Neural progenitor cell (in vitro differentiated cells): Measurements from ENCODE around the gene LDLRAD4. TPM values are rescaled to one million over a fixed set of nuclear protein-coding genes. Genes with fewer than 3 reads are reported as not detected.

Source experiments
- DNase-seq: peaks from one replicate; pipeline ENCODE4 v3.0.0-alpha.2; 2016; ENCODE audit warnings: low spot score
- H2AFZ ChIP-seq: fragments of 200-600 bp; sonication (generic); replicated peaks from 2 replicates; pipeline ENCODE4 v1.6.1; 2016; ENCODE audit warnings: antibody characterized with exemption
- H3F3A ChIP-seq: fragments of 200-600 bp; sonication (generic); 2 replicates; pipeline ENCODE4 v1.6.1; 2016; ENCODE audit warnings: antibody characterized with exemption, low read depth
- H3K27ac ChIP-seq: fragments of 200-600 bp; sonication (generic); 2 replicates; pipeline ENCODE4 v1.5.1; 2016; ENCODE audit warnings: mild to moderate bottlenecking
- H3K27me3 ChIP-seq: fragments of 200-600 bp; sonication (generic); 2 replicates; pipeline ENCODE4 v1.6.1; 2016; ENCODE audit warnings: mild to moderate bottlenecking, moderate library complexity
- H3K36me3 ChIP-seq: fragments of 200-600 bp; sonication (generic); 2 replicates; pipeline ENCODE4 v1.5.1; 2016
- H3K4me1 ChIP-seq: fragments of 200-600 bp; sonication (generic); 2 replicates; pipeline ENCODE4 v1.6.1; 2016; ENCODE audit warnings: mixed run types
- H3K4me2 ChIP-seq: fragments of 200-600 bp; sonication (generic); 2 replicates; pipeline ENCODE4 v1.6.1; 2016
- H3K4me3 ChIP-seq: fragments of 200-600 bp; sonication (generic); 2 replicates; pipeline ENCODE4 v1.5.1; 2016
- H3K79me2 ChIP-seq: fragments of 200-600 bp; sonication (generic); 2 replicates; pipeline ENCODE4 v1.6.1; 2016; ENCODE audit warnings: low read depth
- H3K9ac ChIP-seq: fragments of 200-600 bp; sonication (generic); 2 replicates; pipeline ENCODE4 v1.6.1; 2016
- H3K9me3 ChIP-seq: fragments of 200-600 bp; sonication (generic); 2 replicates; pipeline ENCODE4 v1.5.1; 2016; ENCODE audit warnings: low read depth
- H4K20me1 ChIP-seq: fragments of 200-600 bp; sonication (generic); 2 replicates; pipeline ENCODE4 v1.6.1; 2016; ENCODE audit warnings: low read depth
- H3K27ac Mint-ChIP-seq: 3 replicates; pipeline ENCODE4 v1.8.0; 2021; ENCODE audit warnings: mixed read lengths
- H3K27me3 Mint-ChIP-seq: 2 replicates; pipeline ENCODE4 v1.8.0; 2022; ENCODE audit warnings: low read depth, mild to moderate bottlenecking, inconsistent platforms, moderate library complexity, mixed read lengths; ENCODE audit not compliant: insufficient read depth
- H3K36me3 Mint-ChIP-seq: 3 replicates; pipeline ENCODE4 v1.8.0; 2021; ENCODE audit warnings: mixed read lengths
- H3K4me1 Mint-ChIP-seq: 3 replicates; pipeline ENCODE4 v1.8.0; 2021; ENCODE audit warnings: mixed read lengths
- H3K4me3 Mint-ChIP-seq: 3 replicates; pipeline ENCODE4 v1.8.0; 2021; ENCODE audit warnings: mild to moderate bottlenecking, moderate library complexity, mixed read lengths
- H3K9me3 Mint-ChIP-seq: 3 replicates; pipeline ENCODE4 v1.8.0; 2020; ENCODE audit warnings: mixed read lengths
- CTCF ChIP-seq: fragments of 200-600 bp; sonication (generic); IDR thresholded peaks from 2 replicates; pipeline ENCODE4 v1.5.1; 2017; ENCODE audit warnings: antibody characterized with exemption, mild to moderate bottlenecking
- EZH2 ChIP-seq: fragments of 200-600 bp; sonication (generic); IDR thresholded peaks from 2 replicates; pipeline ENCODE4 v1.6.1; 2017; ENCODE audit warnings: antibody characterized with exemption, mild to moderate bottlenecking, moderate library complexity
- EZH2phosphoT487 ChIP-seq: fragments of 200-600 bp; sonication (generic); IDR thresholded peaks from 2 replicates; pipeline ENCODE4 v1.6.1; 2017; ENCODE audit warnings: antibody characterized with exemption
- total RNA-seq: library from RNA; depleted of rRNA; stranded (reverse); fragments of >200 nt; gene quantifications from 2 replicates; pipeline ENCODE4 v1.2.3, GENCODE V29; 2015; ENCODE audit warnings: low replicate concordance

Gene LDLRAD4
- total RNA-seq, 1 donor from 2014 or later, result 0.65 TPM

DNA sequence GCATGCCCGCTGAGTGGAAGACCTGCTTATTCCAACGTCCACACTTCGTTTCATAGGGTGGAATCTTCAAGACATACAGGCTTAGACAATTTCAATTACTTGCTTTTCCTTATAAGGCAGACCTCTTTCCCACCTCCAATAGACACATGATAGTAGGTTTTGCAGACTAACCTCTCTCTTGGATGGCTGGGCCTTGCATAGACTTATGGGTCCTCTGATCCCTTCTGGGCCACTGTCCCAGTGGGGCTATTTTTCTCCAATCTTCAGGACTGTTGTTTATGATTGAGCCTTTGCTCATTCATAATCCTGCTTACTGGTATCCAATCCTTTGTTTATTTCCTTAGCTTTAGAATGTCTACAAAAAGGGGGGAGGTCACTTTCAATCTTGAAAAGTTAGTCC, 368.9 kb downstream of the LDLRAD4 start:
- H3K4me3 Mint-ChIP-seq, result no peak overlapping the region
- Histone ChIP-seq H3K27ac (no peak overlapping the region), H2AFZ (no peak overlapping the region), H3K27me3 (no peaks in the 10 kb centered on the region), H3K4me3 (no peak overlapping the region), H4K20me1 (no peaks in the 10 kb centered on the region), H3K9me3 (no peaks in the 10 kb centered on the region), H3K79me2 (no peaks in the 10 kb centered on the region), H3F3A (no peaks in the 10 kb centered on the region), H3K9ac (no peak overlapping the region), H3K36me3 (no peaks in the 10 kb centered on the region), H3K4me2 (no peak overlapping the region), H3K4me1 (no peaks in the 10 kb centered on the region)
- H3K4me1 Mint-ChIP-seq, result peaks cover 13% of the 10 kb centered on the region
- DNase-seq, result no peak
- peaks cover 2% of the 10 kb centered on the region for H3K27me3 Mint-ChIP-seq
- TF ChIP-seq EZH2, result no peak
- TF ChIP-seq EZH2phosphoT487, result no peak
- no peak for TF ChIP-seq CTCF
- H3K36me3 Mint-ChIP-seq, result no peaks in the 10 kb centered on the region
- H3K9me3 Mint-ChIP-seq, result no peaks in the 10 kb centered on the region
- no peak overlapping the region for H3K27ac Mint-ChIP-seq

- H3K4me1 ChIP-seq, result no peaks in the 10 kb centered on the region
- Mint-ChIP-seq H3K4me1 (peaks cover 13% of the 10 kb centered on the region), H3K27ac (no peak overlapping the region), H3K4me3 (no peak overlapping the region), H3K27me3 (peaks cover 2% of the 10 kb centered on the region), H3K36me3 (no peaks in the 10 kb centered on the region), H3K9me3 (no peaks in the 10 kb centered on the region)
- TF ChIP-seq EZH2phosphoT487 (no peak), CTCF (no peak), EZH2 (no peak)
- no peaks in the 10 kb centered on the region for H3K79me2 ChIP-seq
- no peaks in the 10 kb centered on the region for H3K36me3 ChIP-seq
- no peaks in the 10 kb centered on the region for H3K9me3 ChIP-seq
- no peak overlapping the region for H3K4me2 ChIP-seq
- no peaks in the 10 kb centered on the region for H3K27me3 ChIP-seq
- no peaks in the 10 kb centered on the region for H3F3A ChIP-seq
- no peak for DNase-seq
- no peak overlapping the region for H3K9ac ChIP-seq
- no peak overlapping the region for H3K27ac ChIP-seq
- H2AFZ ChIP-seq, result no peak overlapping the region
- H3K4me3 ChIP-seq, result no peak overlapping the region
- H4K20me1 ChIP-seq, result no peaks in the 10 kb centered on the region
Observed at GRCh38 chr18:13587937-13588336, 369.4 kb downstream of the LDLRAD4 start.

DNA sequence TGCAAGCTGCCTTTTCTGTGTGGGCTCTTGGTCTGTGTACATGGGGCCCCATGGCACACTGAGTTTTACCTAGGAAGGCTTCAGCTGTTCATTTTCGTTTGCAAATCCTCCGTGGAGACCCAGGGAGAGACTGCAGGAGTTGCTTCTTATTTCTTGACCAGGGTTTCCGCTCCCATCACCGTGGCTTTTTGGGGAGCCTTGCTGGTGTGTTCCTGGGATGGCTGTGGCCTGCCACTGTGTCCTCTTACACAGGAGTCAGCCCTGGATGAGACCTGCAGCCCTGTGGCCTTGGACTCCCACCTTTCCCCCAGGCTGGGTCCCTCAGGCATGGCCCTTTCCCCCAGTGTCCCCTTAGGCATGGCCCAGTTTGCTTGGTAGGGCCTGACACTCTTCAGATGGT, 370.8 kb downstream of the LDLRAD4 start:
- Histone ChIP-seq H3K4me3 (no peak overlapping the region), H3F3A (no peaks in the 10 kb centered on the region), H3K4me1 (no peaks in the 10 kb centered on the region), H3K9me3 (no peaks in the 10 kb centered on the region), H3K4me2 (no peak overlapping the region), H3K27ac (no peak overlapping the region), H3K36me3 (no peaks in the 10 kb centered on the region), H3K27me3 (no peaks in the 10 kb centered on the region), H2AFZ (no peak overlapping the region), H3K79me2 (no peaks in the 10 kb centered on the region), H4K20me1 (no peaks in the 10 kb centered on the region), H3K9ac (no peak overlapping the region)
- TF ChIP-seq EZH2 (no peak), EZH2phosphoT487 (no peak), CTCF (no peak)
- no peaks in the 10 kb centered on the region for H3K9me3 Mint-ChIP-seq
- no peaks in the 10 kb centered on the region for H3K36me3 Mint-ChIP-seq
- no peak overlapping the region for H3K4me3 Mint-ChIP-seq
- H3K27me3 Mint-ChIP-seq, result no peaks in the 10 kb centered on the region
- no peak for DNase-seq
- no peak overlapping the region for H3K27ac Mint-ChIP-seq
- H3K4me1 Mint-ChIP-seq, result peaks cover 3% of the 10 kb centered on the region

- Histone ChIP-seq H3K27me3 (no peaks in the 10 kb centered on the region), H3K4me2 (no peak overlapping the region), H2AFZ (no peak overlapping the region), H3K27ac (no peak overlapping the region), H3K79me2 (no peaks in the 10 kb centered on the region), H3K36me3 (no peaks in the 10 kb centered on the region), H3K9me3 (no peaks in the 10 kb centered on the region), H4K20me1 (no peaks in the 10 kb centered on the region), H3K4me3 (no peak overlapping the region), H3K4me1 (no peaks in the 10 kb centered on the region), H3K9ac (no peak overlapping the region), H3F3A (no peaks in the 10 kb centered on the region)
- Mint-ChIP-seq H3K27me3 (no peaks in the 10 kb centered on the region), H3K9me3 (no peaks in the 10 kb centered on the region), H3K4me1 (peaks cover 3% of the 10 kb centered on the region), H3K36me3 (no peaks in the 10 kb centered on the region), H3K27ac (no peak overlapping the region), H3K4me3 (no peak overlapping the region)
- DNase-seq, result no peak
- no peak for TF ChIP-seq EZH2phosphoT487
Observed at GRCh38 chr18:13589943-13590342, 371.4 kb downstream of the LDLRAD4 start.
